Inflammatory macrophage treated with lipopolysaccharide for 1 hour (primary cell): Measurements from ENCODE around the gene LRIT3.

Source experiments
- DNase-seq, 2 donors: peaks; one replicate each; pipeline ENCODE4 v3.0.0-alpha.2; 2020 to 2022

LRIT3 gene

GRCh38 chr4:109847896-109848442 is at the start of gene LRIT3:
LRIT3 (plus strand) TSS chr4:109848107; CDS start chr4:109848202, 95 bp downstream.
- no peak for DNase-seq

GRCh38 chr4:109798866-109799265 is 49.0 kb upstream of the LRIT3 start:
- DNase-seq: no peak

- DNase-seq: no peak
Observed at GRCh38 chr4:109801099-109801789, 46.7 kb upstream of the LRIT3 start.

GRCh38 chr4:109801895-109802319 is 46.0 kb upstream of the LRIT3 start, which contains the start of gene CFI:
CFI (minus strand) TSS chr4:109801999; CDS start chr4:109801971, 28 bp downstream.
- no peak for DNase-seq

GRCh38 chr4:109803924-109804571 is 43.9 kb upstream of the LRIT3 start:
- DNase-seq: peak in 1 of 2 donors; percentile 20

- DNase-seq: no peak
Observed at GRCh38 chr4:109809655-109810054, 38.3 kb upstream of the LRIT3 start.

GRCh38 chr4:109810552-109811387 is 37.1 kb upstream of the LRIT3 start:
- no peak for DNase-seq

- no peak for DNase-seq
Observed at GRCh38 chr4:109811707-109812106, 36.2 kb upstream of the LRIT3 start.

GRCh38 chr4:109815151-109816081 is 32.5 kb upstream of the LRIT3 start, which contains the start of gene GAR1:
GAR1 (plus strand) TSS chr4:109815762; CDS start chr4:109816165, 403 bp downstream.
- peak; percentile 86 to 89 for DNase-seq

- peak in 1 of 2 donors; percentile 10 for DNase-seq
Observed at GRCh38 chr4:109816082-109816442, 31.8 kb upstream of the LRIT3 start.

GRCh38 chr4:109816894-109817293 is 31.0 kb upstream of the LRIT3 start:
- DNase-seq: no peak

GRCh38 chr4:109818268-109818667 is 29.6 kb upstream of the LRIT3 start:
- DNase-seq: no peak

- DNase-seq: no peak
Observed at GRCh38 chr4:109820563-109820962, 27.3 kb upstream of the LRIT3 start.

- DNase-seq: no peak
Observed at GRCh38 chr4:109821185-109821584, 26.7 kb upstream of the LRIT3 start.

GRCh38 chr4:109826719-109827118 is 21.2 kb upstream of the LRIT3 start:
- peak; percentile 11 to 42 for DNase-seq

- no peak for DNase-seq
Observed at GRCh38 chr4:109827672-109828071, 20.2 kb upstream of the LRIT3 start, which contains the start of gene RRH. RRH (plus strand) TSS chr4:109827972; CDS start chr4:109828028, 56 bp downstream.

GRCh38 chr4:109833756-109834155 is 14.2 kb upstream of the LRIT3 start:
- no peak for DNase-seq

GRCh38 chr4:109836985-109837384 is 10.9 kb upstream of the LRIT3 start:
- no peak for DNase-seq

- no peak for DNase-seq
Observed at GRCh38 chr4:109846395-109847098, 1.4 kb upstream of the LRIT3 start.

- no peak for DNase-seq
Observed at GRCh38 chr4:109848501-109848900, 594 bp downstream of the LRIT3 start.

GRCh38 chr4:109850601-109851000 is 2.7 kb downstream of the LRIT3 start:
- no peak for DNase-seq
